ENCODE data around the gene TAS2R43.
"Not testable (repeated sequence)": the region's sequence is repeated elsewhere in the genome, so short reads cannot be mapped to it uniquely, and the experiment has no call there.

Gene TAS2R43

GRCh38 chr12:11059041-11059440, 33.1 kb downstream of the TAS2R43 start:
- DNase-seq (ENCODE audit: low spot score), result no peak

- DNase-seq (ENCODE audit: low spot score), result no peak
These were observed 36.8 kb downstream of the TAS2R43 start for GRCh38 chr12:11055306-11055705.

- not testable (repeated sequence) for DNase-seq (ENCODE audit: low spot score)
These were observed 42.1 kb downstream of the TAS2R43 start for GRCh38 chr12:11049806-11050531.

GRCh38 chr12:11041366-11041765, 50.7 kb downstream of the TAS2R43 start:
- DNase-seq (ENCODE audit: low spot score), result not testable (repeated sequence)

All from kidney tubule cell (primary cell).